Nephron progenitor cell (in vitro differentiated cells): ENCODE results near the gene CNST.

Experiments
- DNase-seq: peaks from one replicate; pipeline ENCODE4 v3.0.0; 2021
- H3K27ac Mint-ChIP-seq: 2 replicates; pipeline ENCODE4 v1.8.0; 2021; ENCODE audit warnings: mild to moderate bottlenecking, moderate library complexity, mixed read lengths
- H3K27me3 Mint-ChIP-seq: 2 replicates; pipeline ENCODE4 v1.8.0; 2021; ENCODE audit warnings: mild to moderate bottlenecking, low read depth, mixed read lengths; ENCODE audit not compliant: poor library complexity
- H3K36me3 Mint-ChIP-seq: 2 replicates; pipeline ENCODE4 v1.8.0; 2021; ENCODE audit warnings: low read depth, mixed read lengths
- H3K4me1 Mint-ChIP-seq: 2 replicates; pipeline ENCODE4 v1.8.0; 2021; ENCODE audit warnings: mixed read lengths
- H3K4me3 Mint-ChIP-seq: 2 replicates; pipeline ENCODE4 v1.8.0; 2021; ENCODE audit warnings: mild to moderate bottlenecking, moderate library complexity, mixed read lengths
- H3K9me3 Mint-ChIP-seq: 2 replicates; pipeline ENCODE4 v1.8.0; 2021; ENCODE audit warnings: mild to moderate bottlenecking, moderate library complexity, mixed read lengths
- TF ChIP-seq, protein P1 (sequence below): fragments of 200-600 bp; sonication (generic); IDR thresholded peaks from 2 replicates; pipeline ENCODE4 v1.5.0; 2021; ENCODE audit warnings: antibody characterized with exemption

The CNST gene

DNA sequence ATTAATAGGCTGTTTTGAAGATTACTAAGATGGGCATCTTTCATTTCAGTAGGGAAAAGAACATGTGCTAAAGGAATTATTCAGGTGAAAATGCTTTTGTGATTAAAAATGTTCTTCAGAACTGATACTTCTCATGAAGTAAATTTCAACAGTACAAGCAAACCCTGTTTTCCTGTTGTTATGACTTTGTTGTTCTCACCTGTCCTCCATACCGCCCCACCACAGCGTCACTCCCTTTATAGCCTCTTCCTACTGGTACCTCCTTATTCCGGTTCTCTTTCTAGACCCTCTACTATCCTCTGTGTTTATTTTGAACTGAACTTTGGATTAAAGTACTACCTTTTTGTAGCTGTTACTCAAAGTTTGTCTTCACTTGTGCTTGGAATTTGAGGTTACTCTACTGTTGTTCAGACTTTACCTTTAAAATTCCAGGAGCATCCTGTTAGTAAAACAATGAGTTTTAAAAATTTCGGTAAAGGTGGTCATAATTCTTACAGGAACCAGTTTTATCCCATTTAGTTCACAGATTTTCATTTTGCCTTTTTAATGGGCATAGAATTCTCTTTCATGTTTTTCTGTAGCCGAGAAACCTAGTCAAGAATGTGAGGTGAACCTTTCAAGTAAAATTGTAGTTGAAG lies 10.9 kb downstream of the CNST start:
- H3K27me3 Mint-ChIP-seq, result no peaks in the 10 kb centered on the region
- H3K4me3 Mint-ChIP-seq, result no peak overlapping the region
- no peak for DNase-seq
- peaks cover 10% of the 10 kb centered on the region for H3K4me1 Mint-ChIP-seq
- H3K9me3 Mint-ChIP-seq, result peaks cover 6% of the 10 kb centered on the region
- TF ChIP-seq, protein P1, sequence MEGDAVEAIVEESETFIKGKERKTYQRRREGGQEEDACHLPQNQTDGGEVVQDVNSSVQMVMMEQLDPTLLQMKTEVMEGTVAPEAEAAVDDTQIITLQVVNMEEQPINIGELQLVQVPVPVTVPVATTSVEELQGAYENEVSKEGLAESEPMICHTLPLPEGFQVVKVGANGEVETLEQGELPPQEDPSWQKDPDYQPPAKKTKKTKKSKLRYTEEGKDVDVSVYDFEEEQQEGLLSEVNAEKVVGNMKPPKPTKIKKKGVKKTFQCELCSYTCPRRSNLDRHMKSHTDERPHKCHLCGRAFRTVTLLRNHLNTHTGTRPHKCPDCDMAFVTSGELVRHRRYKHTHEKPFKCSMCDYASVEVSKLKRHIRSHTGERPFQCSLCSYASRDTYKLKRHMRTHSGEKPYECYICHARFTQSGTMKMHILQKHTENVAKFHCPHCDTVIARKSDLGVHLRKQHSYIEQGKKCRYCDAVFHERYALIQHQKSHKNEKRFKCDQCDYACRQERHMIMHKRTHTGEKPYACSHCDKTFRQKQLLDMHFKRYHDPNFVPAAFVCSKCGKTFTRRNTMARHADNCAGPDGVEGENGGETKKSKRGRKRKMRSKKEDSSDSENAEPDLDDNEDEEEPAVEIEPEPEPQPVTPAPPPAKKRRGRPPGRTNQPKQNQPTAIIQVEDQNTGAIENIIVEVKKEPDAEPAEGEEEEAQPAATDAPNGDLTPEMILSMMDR, result no peak
- no peak overlapping the region for H3K27ac Mint-ChIP-seq
- H3K36me3 Mint-ChIP-seq, result peaks cover 24% of the 10 kb centered on the region

DNA sequence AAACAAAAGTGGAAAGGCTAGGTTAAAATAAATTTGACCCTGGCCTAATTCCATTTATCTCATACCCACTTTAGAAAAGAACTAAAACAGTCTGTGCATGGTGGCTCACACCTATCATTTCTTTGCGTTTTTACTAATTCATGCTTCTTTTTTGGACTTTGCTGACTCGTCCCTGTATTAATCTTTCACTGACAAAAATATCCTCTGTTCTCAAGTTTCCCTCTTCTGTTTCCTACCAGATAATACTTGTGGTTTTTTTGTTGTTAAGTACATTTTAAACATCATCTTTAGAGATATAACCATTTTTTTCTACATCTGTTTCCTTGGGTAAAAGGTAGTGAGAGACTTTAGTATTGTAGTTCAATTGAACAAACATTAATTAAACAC lies 11.5 kb downstream of the CNST start:
- H3K9me3 Mint-ChIP-seq, result peaks cover 6% of the 10 kb centered on the region
- TF ChIP-seq, protein P1, result no peak
- no peaks in the 10 kb centered on the region for H3K27me3 Mint-ChIP-seq
- H3K36me3 Mint-ChIP-seq, result peaks cover 24% of the 10 kb centered on the region
- H3K4me3 Mint-ChIP-seq, result no peak overlapping the region
- DNase-seq, result no peak
- H3K4me1 Mint-ChIP-seq, result peaks cover 15% of the 10 kb centered on the region
- peak overlapping the region; percentile 2 for H3K27ac Mint-ChIP-seq

DNA sequence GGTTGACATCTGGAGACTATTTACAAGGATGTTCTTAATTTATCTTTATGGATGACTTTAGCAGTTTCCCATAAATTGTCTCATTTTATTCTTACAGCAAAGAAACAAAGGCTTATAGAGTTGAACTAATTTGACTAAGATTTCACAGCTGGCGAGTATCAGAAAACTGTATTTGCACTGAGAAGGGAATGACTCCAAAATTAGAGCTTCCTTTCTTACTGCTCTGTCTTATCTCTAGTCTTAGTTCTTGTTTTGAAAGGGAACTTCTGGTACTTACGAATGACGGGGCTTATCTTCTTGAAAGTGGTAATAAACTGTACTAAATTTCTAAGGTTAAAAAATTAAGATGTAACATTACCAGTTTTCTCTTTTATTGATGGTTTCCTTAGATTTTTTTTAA lies 13.6 kb downstream of the CNST start:
- H3K4me1 Mint-ChIP-seq, result peaks cover 36% of the 10 kb centered on the region
- H3K36me3 Mint-ChIP-seq, result peaks cover 34% of the 10 kb centered on the region
- no peaks in the 10 kb centered on the region for H3K27me3 Mint-ChIP-seq
- H3K27ac Mint-ChIP-seq, result no peak overlapping the region
- H3K4me3 Mint-ChIP-seq, result no peak overlapping the region
- TF ChIP-seq, protein P1, result no peak
- H3K9me3 Mint-ChIP-seq, result peaks cover 6% of the 10 kb centered on the region
- DNase-seq, result no peak

DNA sequence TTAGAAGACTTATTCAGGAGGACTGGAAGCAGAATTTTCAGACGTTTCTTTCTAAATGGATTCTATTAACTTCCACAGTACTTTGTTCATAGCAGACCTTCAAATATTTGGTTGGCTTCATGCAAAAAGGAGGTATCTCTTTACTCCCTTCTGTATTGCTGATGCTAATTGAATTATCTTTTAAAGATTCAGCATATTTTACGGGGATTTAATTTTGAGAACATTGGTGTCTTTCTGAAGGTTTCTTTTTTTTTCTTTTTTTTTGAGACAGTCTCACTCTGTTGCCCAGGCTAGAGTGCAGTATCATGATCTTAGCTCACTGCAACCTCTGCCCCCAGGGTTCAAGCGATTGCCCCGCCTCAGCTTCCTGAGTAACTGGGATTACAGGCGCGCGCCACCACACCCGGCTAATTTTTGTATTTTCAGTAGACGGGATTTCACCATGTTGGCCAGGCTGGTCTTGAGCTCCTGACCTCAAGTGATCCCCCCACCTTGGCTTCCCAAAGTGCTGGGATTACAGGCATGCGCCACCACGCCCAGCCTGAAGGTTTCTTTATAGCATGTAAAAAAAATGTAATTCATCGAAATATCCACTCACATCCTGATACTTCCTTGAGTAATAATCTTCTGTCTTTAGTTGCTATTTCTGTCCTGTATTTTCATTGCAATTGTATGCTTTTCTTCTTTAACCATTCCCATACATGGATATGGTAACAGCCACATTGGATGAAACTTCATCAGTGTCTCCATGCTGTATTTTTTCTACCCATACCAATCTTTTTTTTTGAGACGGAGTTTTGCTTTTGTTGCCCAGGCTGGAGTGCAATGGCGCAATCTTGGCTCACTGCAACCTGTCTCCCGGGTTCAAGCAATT lies 14.5 kb downstream of the CNST start:
- Mint-ChIP-seq H3K36me3 (peaks cover 28% of the 10 kb centered on the region), H3K27ac (no peak overlapping the region), H3K4me1 (peaks cover 37% of the 10 kb centered on the region), H3K9me3 (no peaks in the 10 kb centered on the region), H3K4me3 (no peak overlapping the region), H3K27me3 (no peaks in the 10 kb centered on the region)
- DNase-seq, result no peak
- TF ChIP-seq, protein P1, result no peak

DNA sequence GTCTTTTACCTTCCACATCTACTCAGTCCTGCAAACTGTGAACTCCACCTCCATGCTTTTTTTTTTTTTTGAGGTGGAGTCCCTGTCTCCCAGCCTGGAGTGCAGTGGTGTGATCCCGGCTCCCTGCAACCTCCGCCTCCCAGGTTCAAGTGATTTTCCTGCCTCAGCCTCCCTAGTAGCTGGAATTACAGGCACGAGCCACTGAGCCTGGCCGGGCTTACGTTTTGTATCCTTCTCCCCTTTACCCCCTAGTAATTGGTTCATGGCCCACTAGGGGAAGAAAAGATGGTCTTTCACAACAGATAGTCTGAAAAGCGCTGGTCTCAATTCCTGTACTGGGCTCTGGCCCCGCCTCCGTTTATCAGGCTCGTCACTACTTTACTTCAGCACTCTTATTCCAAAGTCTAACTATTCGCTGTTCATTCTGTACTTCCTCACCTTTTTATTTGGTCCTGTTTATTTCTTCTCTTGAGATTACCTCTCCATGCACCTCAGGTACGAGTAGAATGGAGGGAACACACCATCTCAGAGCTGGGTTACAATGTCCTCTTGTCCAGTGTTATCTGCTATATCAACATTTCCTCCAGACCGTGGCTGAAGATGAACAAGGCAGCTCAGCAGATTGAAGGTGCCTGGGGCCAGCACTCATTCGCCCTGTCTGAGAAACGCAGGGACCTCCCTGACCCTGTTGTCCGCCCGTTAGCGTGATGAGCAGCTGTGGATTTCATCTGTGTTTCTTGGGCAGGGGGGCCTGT lies 16.2 kb downstream of the CNST start:
- peaks cover 37% of the 10 kb centered on the region for H3K4me1 Mint-ChIP-seq
- H3K36me3 Mint-ChIP-seq, result peaks cover 20% of the 10 kb centered on the region
- DNase-seq, result no peak
- no peaks in the 10 kb centered on the region for H3K27me3 Mint-ChIP-seq
- H3K27ac Mint-ChIP-seq, result peak overlapping the region; percentile 92
- H3K9me3 Mint-ChIP-seq, result no peaks in the 10 kb centered on the region
- TF ChIP-seq, protein P1, result no peak
- H3K4me3 Mint-ChIP-seq, result no peak overlapping the region
